NK-92 (cell line): ENCODE results near the gene EPHB1.
"Not testable (repeated sequence)": the region's sequence is repeated elsewhere in the genome, so short reads cannot be mapped to it uniquely, and the experiment has no call there.

Experiments used
- DNase-seq: peaks from one replicate; lab custom pipeline; 2025; ENCODE audit not compliant: unreplicated experiment; lab: John Stamatoyannopoulos, UW

Gene EPHB1

DNA sequence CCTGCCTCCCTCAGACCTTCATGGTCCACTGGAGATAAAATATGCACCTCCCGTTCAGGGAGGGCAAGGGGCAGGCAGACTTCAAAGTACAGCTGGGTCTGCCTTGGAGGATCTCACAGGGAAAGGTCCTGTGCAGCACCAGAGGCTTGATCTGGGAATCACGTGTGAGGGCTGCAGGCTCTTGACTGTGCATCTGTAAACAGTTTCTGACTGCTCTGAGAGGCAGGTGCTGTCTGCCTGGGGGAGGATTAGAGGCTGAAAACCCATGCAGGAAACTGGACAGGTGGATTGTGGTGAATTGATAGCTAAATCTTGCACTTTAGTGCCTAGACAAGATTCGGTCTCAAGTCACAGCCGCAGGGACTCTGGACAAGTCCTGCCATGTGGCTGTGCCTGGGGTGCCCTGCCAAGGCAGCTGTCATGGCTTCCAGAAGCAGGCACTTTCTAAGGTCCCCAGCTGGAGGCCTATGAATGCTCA, 239.3 kb downstream of the EPHB1 start:
- no peak for DNase-seq

DNA sequence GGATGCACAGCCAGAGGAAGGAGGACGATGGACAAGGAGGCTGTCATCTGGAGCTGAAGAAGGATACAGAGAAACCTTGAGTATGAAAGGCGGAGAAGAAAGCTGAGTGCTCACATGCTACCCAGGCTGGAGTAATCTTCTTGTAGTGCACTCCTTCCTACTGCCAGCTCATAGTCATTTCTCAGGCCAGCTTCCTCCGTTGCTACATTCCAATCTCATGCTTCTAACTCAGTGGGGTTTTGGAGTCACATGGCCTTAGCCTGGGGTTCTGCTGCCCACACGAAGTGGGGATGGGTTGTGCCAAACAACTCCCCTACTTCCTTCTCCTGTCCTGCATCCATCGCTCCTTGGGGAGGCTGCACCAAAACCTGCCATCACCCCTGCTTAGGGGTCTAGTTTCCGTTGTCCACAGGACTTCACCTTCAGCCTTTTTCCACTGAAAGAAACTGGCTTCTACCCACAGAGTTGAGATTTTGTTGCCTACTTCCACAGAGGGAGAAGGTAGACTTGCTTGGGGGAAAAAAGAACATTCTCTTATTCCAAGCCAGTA, 239.9 kb downstream of the EPHB1 start:
- no peak for DNase-seq

DNA sequence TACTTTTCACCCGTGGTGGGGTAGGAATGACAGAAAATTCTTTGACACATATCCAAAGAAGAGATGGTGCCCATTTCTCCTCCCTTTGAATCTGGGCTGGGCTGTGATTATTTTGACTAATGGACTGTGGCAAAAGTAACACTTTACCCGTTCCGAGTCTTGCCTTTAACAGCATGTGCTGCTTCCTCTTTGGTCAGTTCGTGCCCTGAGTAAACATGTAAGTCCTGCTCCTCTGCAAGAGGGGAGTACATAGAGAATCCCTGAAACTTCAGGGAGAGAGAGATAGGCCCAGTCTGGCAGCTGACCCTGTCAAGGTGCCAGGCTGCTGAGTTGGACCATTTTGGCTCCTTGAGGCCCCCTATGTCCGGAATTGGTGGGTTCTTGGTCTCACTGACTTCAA, 243.1 kb downstream of the EPHB1 start:
- DNase-seq: no peak

DNA sequence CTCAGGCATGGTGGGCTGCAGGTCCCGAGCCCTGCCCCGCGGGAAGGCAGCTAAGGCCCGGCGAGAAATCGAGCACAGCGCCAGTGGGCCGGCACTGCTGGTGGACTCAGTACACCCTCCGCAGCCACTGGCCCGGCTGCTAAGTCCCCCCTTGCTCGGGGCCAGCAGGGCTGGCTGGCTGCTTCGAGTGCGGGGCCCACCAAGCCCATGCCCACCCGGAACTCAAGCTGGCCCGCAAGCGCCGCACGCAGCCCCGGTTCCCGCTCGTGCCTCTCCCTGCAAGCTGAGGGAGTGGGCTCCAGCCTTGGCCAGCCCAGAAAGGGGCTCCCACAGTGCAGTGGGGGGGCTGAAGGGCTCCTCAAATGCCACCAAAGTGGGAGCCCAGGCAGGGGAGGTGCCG, 244.5 kb downstream of the EPHB1 start:
- DNase-seq: not testable (repeated sequence)

DNA sequence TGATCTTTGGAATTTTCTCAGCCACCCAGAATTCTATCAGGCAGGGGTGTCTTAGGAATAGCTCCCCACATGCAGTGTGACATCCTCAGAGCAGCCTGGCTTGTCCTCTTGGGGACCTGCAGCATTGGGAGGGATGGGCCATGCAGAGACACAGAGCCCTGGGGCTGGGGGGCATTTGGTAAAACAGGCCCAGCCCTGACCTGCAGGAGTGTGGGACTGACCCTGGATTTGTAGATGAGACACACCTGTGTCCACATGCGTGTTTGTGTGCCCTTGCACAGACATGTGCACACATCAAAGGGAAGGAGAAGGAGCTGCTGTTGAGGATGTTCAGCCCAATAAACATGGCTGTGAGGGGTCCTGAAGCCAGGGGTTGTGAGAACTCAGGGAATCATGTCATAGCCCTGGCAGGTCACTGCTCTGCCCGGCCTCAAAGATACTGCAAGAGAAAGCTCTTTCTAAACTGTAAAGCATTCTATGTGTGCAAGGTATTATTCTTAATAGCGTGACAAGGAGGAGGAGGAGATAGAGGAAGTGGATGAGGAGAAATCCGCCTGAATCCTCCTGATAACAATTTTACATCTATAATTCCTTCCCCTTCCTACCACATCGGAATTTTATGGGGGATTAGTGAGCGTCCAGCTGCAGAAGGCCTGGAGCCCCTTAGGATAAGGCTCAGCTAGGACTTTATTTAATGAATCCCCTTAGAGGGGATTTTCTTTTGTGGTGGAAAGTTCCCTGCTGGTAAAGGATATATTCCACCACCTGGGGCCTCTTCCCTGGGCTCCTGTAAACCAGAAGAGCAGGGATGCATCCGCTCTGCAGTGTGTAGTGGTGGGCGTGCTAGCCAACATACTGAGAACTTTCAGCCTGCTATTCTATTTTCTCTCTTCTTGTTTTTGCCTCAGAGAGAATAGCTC, 245.5 kb downstream of the EPHB1 start:
- no peak for DNase-seq

DNA sequence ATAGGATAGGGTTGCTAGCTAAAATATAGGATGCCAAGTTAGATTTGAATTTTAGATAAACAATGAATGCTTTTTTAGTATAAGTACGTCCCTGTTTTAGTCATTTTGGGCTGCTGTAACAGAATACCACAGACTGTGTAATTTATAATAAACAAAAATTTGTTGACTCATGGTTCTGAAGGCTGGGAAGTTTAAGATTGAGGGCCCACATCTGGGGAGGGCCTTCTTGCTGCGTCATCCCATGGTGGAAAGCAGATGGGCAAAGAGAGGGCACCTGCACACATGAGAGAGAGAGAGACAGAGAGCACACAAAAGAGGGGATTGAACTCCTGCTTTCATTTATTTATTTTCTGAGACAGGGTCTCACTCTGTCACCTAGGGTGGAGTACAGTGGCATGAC, 246.5 kb downstream of the EPHB1 start:
- no peak for DNase-seq

DNA sequence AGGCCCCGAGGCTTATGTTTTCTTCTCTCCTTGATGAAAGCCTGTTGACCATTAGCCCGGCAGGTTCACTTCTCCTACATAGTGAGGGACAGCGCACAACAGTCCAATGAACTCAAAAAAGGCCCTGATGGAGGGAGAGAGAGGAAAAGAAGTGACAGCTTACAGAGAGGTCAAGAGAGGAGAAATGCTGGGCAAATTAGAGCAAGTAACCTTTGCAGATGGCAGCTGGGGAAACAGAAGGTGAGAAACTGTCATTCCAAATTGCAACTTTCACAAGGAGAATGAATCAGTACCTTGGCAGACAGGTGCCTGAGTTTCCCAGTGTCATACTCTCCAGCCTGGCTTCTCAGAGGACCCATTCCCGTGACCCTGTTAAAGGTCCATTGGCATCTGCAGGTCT, 252.0 kb downstream of the EPHB1 start:
- no peak for DNase-seq

DNA sequence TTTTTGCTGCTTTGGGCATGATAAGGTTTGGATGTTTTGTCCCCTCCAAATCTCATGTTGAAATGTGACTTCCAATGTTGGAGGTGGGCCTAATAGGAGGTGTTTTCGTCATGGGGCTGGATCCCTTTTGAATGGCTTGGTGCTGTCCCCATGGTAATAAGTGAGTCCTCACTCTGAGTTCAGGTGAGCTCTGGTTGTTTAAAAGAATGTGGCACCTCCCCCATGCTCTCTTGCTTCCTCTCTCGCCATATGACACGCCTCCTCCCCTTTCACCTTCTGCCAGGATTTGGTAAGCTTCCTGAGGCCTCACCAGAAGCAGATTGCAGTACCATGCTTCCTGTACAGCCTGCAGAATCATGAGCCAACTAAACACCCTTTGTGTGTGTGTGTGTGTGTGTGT, 255.5 kb downstream of the EPHB1 start:
- no peak for DNase-seq

DNA sequence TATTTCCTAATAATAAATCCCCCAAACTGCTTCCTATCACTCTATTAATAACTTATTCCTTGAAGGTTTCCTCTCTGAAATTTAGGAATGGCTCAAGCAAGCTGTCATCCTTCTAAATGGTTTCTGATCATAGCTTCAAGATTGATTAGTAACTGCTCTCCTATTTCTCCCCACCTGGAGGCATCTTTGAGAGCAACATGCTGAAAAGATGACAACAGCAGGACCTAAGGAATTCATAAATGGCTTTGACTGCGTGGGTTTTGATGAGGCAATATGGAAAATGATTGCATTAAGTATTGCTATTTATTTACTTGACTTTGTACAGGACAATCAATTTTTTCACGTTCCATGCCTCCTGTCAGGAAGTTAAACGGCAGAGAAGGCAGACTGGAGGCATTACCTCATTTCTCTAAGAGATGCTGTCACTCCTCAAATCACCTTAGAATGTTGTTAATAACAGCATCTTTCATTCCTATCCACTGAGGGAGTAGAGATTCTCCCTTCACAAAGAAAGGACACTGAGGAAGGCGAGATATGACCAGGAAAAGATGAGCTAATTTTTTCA, 256.4 kb downstream of the EPHB1 start:
- DNase-seq: no peak

DNA sequence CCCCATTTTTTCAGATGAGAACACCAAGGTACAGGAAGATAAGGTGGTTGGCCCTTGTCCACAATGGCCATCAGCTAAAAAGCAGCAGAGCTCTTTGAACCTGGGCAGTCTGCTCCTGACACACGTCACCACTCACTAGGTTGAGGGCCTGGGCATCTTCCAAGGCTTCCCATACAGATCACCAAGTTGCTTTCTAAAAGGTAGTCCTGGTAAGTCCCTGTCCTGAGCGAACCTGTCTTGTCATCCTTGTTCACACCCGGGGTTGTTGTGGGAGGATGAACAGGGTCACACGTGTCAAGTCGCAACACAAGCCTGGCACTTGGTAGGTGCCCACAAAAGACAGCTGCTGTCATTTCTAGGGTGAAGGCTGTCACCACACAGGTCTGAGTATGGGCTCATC, 260.4 kb downstream of the EPHB1 start:
- no peak for DNase-seq

DNA sequence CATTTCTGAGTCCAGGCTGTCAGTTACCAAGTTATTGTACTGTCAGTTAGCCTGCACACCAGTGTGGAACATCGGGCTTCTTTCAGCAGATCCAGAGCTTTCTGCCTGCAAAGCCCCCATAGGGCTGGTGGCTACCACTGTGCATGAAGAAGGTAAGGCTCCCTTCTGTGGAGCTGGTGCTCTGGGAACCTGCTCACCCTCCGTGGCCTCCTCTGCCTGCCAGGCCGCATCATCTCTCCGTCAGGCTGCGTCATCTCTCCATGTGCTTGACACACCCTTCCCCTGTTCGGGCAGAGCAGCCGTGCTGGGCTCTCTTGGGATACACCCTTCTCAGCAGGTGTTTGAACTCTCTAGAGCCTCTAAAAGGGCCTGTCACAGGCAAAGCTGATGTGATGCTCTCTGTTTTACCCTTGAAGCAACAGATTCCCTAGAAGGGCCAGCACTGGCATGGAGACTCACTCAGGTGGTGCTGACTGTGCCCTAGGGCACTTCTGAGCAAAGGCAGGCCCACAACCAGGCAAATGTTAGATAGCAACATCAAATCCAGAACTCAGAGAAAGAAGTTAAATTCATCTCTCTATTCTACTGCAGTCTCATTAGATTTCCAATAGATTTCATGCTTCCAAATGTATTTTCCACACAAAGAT, 261.1 kb downstream of the EPHB1 start:
- no peak for DNase-seq

DNA sequence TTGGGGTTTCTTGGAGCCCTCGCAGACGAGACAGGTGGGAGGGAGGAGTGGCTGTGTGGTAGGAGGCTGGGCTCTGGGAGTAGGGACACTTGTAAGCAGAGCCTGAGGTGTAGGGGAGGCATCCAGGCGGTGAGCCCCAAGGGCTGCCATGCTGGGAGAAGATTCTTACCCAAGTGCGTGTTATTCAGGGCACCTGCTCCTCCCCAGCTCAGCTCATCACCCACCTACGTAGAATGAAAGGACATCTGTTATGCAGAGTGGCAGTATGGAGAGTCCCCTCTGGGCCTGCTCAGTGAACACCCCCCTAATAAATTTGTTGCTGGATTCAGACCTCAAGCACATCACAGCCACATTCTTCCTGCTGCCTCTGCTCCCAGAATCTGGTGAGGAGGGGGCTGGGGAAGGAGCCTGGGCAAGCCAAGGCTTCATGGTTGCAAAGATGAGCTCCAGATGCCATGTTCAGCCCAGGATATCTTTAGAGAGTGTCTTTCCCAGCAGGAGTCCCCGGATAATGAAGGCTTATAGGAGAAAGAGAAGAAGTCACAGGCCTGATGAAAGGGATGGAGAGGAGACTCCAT, 261.8 kb downstream of the EPHB1 start:
- DNase-seq: no peak

DNA sequence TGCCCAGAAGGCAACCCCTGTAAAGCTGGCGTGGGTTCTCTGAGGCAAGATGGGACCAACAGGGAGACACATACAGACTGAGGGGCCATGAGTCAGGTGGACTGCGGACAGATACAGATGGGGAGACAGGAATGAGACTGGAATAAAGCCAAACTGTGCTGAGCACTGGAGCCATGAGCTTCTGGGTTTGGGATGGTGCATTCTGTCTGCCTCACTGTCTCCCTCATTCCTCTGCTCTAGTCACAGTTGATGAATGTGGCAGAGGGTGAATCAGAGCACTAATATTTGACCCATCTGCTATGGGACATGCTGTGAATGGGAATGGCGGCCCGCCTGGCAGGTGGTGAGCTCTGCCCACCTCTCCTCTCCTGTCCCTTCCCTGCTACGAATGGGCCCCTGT, 262.9 kb downstream of the EPHB1 start:
- DNase-seq: no peak

DNA sequence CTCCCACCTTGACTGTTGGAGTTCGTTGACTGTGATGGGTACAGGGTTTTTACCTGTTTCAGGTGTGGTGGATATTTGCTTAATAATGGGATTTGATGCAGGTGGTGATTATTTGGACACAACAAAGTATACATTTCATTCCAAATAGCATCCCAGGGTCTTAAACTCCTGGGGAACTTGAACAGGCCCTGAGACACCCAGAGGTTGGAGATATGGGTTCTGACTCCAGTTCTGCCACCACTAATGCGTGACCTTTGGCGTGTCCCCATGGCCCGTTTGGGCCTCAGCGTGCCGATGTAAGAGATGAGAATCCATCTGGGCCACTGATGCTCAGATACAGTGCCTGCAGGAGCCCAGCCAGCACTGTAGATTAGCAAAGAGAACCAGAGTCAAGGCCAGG, 264.5 kb downstream of the EPHB1 start:
- no peak for DNase-seq

DNA sequence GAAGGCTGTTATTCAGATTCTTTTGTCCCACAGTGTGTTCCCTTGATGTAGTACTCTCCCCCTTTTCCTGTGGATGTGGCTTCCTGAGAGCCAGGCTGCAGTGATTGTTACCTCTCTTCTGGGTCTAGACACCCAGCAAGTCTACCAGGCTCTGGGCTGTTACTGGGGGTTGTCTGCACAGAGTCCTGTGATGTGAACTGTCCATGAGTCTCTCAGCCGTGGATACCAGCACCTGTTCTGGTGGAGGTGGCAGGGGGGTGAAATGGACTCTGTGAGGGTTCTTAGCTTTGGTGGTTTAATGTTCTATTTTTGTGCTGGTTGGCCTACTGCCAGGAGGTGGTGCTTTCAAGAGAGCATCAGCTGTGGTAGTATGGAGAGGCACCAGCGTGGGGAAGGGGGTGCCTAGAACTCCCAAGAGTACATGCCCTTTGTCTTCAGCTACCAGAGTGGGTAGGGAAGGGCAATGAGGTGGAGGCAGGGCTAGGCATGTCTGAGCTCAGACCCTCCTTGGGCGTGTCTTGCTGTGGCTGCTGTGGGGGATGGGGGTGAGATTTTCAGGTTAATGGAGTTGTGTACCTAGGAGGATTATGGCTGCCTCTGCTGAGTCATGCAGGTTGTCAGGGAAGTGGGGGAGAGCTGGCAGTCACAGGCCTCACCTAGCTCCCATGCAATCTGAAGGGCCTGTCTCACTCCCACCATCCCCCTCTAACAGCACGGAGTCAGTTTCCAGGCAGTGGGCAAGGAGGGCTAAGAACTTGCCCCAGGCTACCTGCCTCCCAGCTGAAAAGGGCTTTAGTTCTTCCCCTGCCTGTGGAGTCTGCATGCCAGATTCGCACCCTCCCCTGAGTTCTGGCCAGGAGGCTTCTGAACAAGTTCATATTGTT, 272.0 kb downstream of the EPHB1 start:
- not testable (repeated sequence) for DNase-seq

DNA sequence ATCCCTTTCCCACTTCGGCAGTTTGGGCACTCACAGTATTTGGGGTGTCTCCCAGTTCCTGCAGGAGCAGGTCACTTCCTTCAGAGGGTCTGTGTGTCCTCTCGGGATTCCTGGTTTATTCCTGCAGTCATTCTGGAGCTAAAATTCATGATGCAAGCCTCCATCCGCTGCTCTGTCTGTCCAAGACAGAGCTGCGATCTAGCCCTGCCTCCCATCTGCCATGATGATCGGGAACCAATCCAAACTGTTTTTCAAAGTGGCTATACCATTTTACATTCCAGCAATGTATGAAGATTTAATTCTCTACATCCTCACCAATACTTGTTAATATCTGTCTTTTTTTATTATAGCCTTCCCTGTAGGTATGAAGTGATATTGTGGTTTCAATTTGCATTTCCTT, 273.0 kb downstream of the EPHB1 start:
- DNase-seq: no peak

DNA sequence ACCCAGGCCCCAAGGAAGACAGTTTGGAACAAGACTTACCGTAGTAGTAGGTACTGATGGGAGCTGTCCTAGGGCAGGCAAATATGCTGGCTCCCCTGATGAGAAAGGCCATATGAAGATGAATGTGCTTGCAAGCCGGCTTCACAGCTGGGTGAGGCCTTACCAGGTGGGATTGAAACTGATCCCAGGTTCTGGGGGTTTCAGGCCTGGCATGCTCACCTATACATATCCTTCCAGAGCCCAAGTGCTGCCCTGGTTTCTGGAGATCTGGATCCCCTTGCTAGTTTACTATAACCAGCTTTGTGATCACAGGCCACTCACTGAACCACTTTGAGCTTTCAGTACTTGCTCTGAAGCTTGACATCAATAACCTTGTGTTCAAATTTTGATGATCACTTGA, 274.3 kb downstream of the EPHB1 start:
- DNase-seq: no peak

DNA sequence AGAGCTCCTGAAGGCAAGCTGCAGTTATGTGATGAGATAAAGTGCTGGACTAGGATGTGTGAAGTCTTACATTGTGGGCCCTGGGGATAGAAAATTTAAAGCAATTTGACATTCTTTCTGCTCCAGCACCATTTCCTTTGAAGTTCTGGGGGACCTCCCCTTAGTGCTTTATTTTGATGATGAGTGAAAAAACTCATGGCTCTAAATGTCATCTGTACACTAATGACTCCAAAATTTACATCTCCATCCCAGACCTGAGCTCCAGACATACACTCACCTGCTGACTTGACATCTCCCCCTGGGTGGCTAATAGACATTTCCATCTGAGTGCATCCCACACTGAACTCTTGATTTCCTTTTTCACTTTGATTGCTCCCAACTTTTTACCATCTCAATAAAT, 276.4 kb downstream of the EPHB1 start:
- DNase-seq: no peak

DNA sequence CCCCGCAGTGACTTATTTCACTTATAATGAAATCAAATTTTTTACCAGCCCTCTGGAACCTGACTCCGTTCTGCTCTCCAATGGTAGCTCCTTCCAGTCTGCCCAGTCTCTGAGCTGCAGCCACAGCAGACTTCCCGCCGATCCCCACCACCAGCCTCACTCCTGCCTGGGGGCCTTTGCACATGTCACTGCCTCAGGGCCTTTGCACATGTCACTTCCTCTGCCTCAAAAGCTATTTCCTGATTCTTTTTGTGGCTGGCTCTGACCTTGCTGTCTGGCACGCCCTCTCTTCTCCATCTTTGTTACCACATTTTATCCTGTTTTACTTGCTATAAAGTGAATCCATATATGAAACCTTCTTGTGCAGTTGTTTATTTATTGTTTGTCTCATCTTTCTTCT, 277.4 kb downstream of the EPHB1 start:
- no peak for DNase-seq

DNA sequence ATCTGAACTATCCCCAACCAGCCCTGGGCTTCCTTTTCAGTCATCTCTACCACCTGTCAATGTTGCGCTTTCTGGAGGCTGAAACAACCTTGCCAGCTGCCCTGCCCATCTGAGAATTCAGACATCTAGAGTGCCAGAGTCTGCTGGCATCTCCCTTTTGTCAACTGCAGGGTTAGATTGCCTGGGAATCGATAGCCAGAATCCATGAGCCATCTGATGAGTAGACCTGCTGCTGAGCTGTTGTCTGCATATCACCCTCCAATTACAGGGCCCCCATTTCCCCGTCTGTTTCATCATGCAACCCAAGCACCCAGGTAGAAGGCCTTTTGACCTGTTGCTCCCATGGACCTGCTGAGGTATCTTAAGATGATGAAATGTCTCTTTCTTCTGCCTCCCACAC, 280.1 kb downstream of the EPHB1 start:
- no peak for DNase-seq
